CD4-positive, alpha-beta T cell treated with Interferon gamma for 1 hour (primary cell): ENCODE data around the gene RSU1.

Experiments used
- DNase-seq: peaks from one replicate; pipeline ENCODE4 v3.0.0-alpha.2; 2020

The RSU1 gene

DNA sequence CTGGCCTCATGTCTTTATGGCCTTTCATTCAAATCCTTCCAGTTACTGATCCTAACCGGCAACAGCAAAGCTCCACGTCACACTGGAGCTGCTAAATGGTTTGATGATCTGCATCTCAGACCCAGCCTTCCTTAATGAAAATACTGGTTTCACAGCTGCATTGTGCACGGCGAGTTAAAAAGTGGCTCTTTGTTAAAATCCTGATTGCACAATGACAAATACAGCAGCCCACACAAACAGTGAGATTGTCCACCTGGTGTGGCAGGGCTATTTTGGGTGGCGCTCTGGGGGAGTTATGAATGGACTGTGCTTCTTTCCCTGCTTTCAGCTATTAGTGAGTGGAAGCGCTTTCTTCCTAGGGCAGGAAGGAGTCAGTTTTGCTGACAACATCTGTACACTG is 232.1 kb downstream of the RSU1 start:
- DNase-seq = no peak

- no peak for DNase-seq
These were observed 233.8 kb downstream of the RSU1 start for GRCh38 chr10:16583382-16583781.

DNA sequence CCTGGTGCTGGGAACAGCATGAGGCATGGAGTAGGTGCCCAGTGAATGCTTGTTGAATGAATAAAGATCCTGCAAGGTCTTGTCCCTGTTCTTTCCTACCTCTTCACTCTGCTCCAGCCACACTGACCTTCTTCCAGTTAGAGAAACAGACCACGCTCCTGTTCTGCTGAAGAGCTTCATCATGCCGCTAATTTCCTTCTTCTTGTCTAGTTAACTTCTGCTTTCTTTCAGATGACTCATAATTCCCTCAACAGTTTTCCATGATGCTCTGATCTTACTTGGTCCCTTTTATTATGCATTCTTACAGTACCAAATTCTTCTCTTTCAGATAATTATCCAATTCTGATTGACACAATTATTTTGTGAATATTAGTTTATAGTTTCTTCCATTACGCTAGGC is 236.0 kb downstream of the RSU1 start:
- DNase-seq = no peak

- DNase-seq = no peak
These were observed 246.5 kb downstream of the RSU1 start for GRCh38 chr10:16570731-16571130.

GRCh38 chr10:16566202-16566805 is 250.9 kb downstream of the RSU1 start:
- no peak for DNase-seq

- DNase-seq = no peak
These were observed 251.6 kb downstream of the RSU1 start for GRCh38 chr10:16565604-16566003.

GRCh38 chr10:16562891-16563290 is 254.3 kb downstream of the RSU1 start:
- DNase-seq = no peak

GRCh38 chr10:16559236-16559773 is 257.9 kb downstream of the RSU1 start:
- DNase-seq = no peak

DNA sequence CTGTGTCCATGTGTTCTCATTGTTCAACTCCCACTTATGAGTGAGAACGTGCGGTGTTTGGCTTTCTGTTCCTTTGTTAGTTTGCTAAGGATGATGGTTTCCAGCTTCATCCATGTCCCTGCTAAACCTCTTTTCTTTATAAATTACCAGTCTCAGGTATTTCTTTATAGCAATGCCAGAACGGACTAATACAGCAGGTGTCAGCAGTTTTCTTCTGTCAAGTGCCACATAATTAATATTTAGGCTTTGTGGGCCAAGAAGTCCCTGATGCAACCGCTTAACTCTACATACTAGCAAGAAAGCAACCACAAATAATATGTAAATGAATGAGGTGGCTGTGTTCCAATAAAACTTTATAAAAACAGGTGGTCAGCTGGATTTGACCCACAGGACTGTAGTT is 269.3 kb downstream of the RSU1 start:
- DNase-seq = no peak

DNA sequence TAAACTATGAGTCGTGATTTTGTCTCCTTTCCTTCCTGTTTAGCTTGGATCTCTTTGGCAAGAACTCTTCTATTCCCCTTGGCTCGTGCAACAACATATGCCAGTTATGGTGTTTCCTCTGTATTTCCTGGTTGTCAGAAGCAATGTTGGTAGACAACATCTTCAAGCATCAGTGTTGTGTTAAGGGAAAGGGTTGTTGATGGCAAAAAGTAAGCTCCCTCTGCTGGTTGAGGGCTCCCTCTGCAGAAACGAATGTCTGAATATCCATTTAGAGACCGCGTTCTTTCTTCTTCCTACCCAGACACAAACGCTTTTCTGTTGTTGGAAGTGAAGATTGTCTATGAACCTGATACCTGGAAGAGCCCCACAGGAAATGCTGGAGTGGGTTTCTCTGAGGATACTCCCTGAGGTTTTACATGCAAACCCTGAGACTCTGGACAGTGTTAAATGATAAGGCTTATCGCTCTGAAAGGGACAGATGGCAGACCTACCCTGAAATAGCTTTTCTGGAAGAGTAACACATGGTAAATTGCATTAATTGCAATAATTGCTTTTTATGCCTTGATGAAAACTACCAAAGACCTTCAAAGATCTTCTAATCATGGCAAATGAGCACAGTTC is 272.0 kb downstream of the RSU1 start:
- DNase-seq = no peak

DNA sequence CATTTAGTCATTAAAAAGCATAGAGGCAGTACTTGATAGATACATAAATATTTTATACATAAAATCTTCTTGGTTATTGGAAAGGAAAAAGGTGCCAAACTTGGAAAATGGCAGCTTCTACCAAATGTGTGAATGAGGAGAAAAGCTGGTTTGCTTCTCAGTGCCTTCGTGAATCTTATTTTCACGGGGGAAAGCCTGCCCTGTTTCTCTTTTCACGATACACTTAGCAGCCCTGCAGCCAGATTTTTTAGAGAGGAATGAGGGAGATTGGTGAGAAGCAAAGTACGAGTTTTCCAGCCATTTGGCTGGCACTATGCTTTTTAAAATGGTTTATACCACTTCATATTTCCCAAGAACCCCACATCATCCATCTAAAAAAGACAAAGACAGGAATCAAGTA is 272.6 kb downstream of the RSU1 start:
- DNase-seq = no peak

DNA sequence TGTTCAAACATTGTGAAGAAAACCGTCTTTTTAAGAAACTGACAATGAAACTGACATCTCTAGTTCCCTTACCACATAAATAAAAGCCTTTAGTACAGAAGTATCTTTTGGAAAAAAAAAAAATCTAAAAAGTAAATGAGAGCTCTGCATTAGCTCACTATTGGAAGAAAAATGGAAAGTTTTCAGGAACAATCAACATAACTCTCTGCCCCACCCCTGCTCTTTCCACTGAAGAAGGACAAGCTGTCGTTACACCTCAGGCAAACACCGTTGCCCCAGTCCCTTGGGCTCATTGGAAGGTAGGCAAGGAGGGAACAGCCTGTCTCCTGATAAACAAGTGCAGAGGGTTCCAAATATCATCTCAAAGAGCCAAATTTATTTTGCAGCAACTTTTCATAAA is 273.1 kb downstream of the RSU1 start:
- DNase-seq = no peak
